Astrocyte of the spinal cord (primary cell): Measurements from ENCODE around the gene ROGDI.
A peak's percentile ranks its signal among the peaks of the same experiment; 100 is the strongest.

Source experiments
- DNase-seq: peaks from one replicate; pipeline ENCODE4 v3.0.0; 2011; ENCODE audit warnings: low read depth, low spot score
- H3K4me3 ChIP-seq: 2 replicates; pipeline ENCODE4 v1.5.1; 2011; ENCODE audit warnings: low read depth, mild to moderate bottlenecking, low read length, moderate library complexity
- in situ Hi-C: cut with HindIII; loops from 2 replicates; pipeline ENCODE4 v1.10.0; 2017; ENCODE audit warnings: low sequenced_read_pairs
- TF ChIP-seq, protein P1 (sequence below): IDR thresholded peaks from 2 replicates; pipeline ENCODE4 v1.5.1; 2012; ENCODE audit warnings: low read depth, mild to moderate bottlenecking, low read length, inconsistent platforms

Gene ROGDI, protein sequence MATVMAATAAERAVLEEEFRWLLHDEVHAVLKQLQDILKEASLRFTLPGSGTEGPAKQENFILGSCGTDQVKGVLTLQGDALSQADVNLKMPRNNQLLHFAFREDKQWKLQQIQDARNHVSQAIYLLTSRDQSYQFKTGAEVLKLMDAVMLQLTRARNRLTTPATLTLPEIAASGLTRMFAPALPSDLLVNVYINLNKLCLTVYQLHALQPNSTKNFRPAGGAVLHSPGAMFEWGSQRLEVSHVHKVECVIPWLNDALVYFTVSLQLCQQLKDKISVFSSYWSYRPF

DNA sequence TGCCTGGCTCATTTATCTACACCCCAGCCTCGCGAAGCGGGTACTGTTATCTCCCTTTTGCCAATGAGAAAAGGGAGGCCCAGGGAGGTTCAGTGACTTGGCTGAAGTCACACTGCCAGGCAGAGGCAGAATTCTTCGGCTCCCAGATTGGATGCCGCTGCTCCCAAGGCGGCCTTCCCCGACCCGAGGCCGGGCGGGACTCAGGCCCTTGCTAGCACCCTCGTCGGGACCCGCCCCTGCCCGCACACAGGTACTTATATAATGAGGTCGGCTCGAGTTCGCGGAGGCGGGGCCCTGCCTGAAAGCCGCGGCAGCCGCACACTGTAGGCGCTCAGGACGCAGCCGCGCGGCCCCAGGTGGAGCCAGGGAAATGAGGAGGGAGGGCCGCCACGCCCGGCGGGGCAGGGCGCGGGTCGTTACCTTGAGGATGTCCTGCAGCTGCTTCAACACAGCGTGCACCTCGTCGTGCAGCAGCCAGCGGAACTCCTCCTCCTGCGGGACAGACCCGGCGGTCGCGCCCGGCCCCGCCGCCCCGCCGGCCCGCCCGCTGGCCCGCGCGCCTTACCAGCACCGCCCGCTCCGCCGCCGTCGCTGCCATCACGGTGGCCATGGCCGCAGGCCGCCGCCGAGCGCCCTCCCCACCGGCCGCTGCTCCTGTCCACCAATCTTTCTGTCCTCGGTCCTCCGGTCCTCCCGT is at the start of gene ROGDI:
TSS of gene ROGDI (minus strand) at position 672 of the 697 bp plus-strand sequence. CDS start at position 610, 62 bp downstream.
- TF ChIP-seq, protein P1, sequence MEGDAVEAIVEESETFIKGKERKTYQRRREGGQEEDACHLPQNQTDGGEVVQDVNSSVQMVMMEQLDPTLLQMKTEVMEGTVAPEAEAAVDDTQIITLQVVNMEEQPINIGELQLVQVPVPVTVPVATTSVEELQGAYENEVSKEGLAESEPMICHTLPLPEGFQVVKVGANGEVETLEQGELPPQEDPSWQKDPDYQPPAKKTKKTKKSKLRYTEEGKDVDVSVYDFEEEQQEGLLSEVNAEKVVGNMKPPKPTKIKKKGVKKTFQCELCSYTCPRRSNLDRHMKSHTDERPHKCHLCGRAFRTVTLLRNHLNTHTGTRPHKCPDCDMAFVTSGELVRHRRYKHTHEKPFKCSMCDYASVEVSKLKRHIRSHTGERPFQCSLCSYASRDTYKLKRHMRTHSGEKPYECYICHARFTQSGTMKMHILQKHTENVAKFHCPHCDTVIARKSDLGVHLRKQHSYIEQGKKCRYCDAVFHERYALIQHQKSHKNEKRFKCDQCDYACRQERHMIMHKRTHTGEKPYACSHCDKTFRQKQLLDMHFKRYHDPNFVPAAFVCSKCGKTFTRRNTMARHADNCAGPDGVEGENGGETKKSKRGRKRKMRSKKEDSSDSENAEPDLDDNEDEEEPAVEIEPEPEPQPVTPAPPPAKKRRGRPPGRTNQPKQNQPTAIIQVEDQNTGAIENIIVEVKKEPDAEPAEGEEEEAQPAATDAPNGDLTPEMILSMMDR: no peak
- in situ Hi-C loops: no loop called here
- DNase-seq: peak; percentile 35
- peak within 1 kb of the TSS; percentile 63 for H3K4me3 ChIP-seq

DNA sequence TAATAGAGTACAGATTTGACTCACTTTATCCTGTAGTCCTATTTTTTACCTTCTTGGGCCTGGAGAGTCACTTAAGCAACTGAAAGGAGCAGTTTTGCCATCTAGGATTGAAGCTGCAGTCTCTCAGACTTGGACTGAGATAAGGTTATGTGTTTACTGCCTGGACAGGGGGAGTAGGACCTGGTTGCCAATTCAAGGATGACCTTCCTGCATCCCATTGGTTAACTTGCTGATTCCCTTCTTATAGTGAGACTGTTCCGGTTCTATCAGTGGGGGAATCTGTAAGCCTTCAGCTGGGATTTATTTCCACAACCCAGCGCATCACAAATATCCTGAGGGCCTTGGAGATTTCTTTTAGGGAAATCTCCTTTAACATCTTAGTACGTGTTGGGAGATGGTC is 47.8 kb upstream of the ROGDI start:
- H3K4me3 ChIP-seq: no peak overlapping the region
- DNase-seq: no peak
- TF ChIP-seq, protein P1: no peak
- in situ Hi-C loops: no loop called here

DNA sequence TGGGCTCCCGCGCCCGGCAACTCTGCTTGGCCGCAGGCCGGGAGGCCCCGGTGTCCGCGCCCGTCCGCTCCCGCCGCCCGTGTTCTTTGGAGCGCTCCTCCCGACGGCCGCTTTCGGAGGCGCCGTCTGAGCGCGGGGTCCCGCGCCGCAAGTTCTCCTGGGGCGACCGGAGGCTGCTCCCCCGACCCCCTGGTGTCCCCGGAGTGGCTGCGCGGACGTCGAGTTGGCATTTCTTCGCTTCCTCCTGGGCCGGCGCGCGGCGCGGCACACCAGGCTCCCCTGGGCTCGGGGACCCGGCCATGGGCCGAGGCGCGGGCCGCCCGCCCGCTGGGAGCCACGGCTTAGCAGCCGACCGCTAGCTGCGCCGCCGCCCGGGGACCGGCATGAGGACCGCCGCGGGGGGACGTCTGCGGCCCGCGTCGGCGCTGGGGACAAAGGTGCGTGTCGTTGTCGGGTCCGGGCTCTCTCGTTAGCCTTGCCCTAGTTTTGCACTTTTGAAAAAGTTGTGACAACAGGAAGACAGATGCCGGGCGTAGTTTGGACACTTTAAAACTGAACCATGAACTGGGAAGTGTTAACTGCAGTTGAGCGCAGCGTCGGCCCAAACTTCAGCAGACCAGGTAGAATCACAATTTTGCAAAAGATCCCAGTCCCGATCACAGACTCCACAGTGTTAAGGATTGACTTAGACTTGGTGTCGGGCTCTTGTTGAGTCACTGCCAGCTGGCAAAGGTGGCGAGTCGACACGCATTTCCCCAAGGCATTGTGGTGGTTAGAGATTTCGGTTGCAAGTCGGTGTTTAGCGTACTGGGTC is 45.5 kb upstream of the ROGDI start:
- TF ChIP-seq, protein P1: no peak
- in situ Hi-C loops: no loop called here
- peak; percentile 57 for DNase-seq
- peak overlapping the region; percentile 78 for H3K4me3 ChIP-seq

DNA sequence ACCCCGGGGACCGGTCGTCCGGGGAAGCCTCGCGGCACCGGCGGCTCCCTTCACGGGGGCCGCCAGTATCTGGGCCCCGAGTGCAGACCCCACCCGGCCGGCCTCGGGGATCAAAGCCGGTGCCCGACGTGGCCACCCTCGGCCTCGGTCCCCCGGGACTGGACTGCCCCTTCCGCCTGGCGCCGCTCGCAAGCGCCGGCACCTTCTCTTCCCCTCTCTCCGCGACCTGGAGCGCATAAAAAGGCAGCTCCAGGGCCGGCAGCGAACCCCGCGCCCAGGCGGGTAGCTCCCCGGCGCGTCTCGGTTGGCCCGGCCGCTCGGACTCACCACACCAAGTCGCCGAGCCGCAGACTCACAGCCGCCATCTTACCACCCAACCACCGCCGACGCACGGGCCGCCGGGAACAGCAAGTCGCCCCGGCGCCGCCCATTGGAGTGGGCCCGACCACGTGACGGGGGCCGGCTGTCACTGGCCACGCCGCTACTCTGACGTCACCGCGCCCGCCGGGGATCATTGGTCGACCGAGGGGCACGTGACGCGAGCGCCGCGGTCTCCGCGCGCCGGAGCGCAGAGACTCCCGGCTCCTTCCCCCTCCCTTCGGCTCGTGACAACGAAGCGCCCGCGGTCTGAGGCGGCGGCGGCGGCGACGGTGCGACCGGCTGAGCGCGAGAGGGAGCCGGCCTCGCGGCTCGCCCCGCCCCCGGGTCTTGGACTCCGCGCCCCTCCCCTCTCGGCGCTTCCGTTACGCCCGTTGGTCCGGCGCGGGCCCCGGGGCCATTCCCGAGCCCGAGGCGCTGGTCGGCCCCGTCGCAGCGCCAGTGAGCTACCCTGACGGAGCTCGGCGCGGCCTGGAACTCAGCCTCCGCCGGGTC is 44.7 kb upstream of the ROGDI start, which contains the start of the genes GLYR1 and UBN1:
TSS of gene GLYR1 (minus strand) at position 388 of the 873 bp plus-strand sequence. CDS start at position 365, 23 bp downstream.
TSS of gene UBN1 (plus strand) at position 581 of the 873 bp plus-strand sequence. CDS start 5,437 bp downstream, outside the sequence.
- in situ Hi-C loops: no loop called here
- peak within 1 kb of the TSS; percentile 90 for H3K4me3 ChIP-seq
- TF ChIP-seq, protein P1: no peak
- DNase-seq: peak; percentile 97

DNA sequence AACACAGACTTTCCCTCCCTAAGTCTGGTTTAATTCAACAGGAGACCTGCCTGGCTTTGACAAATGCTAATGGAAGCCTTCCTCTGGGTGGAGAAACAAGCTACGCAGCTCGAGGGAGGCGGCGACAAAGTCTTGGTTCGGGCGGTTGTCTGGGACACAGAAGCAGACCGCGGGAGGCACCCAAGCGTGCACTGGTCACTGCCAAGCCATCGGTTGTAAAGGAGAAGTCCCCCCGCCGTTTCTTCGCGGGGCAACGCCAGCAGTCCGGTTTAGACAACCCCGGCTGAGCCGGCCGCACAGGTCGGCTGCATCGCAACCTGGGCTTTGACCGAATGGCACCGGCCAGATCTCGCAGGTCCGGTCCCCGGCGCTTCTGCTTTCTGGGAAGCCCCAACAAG is 44.1 kb upstream of the ROGDI start:
- DNase-seq: peak; percentile 56
- H3K4me3 ChIP-seq: peak overlapping the region; percentile 90
- TF ChIP-seq, protein P1: no peak
- in situ Hi-C loops: no loop called here
